Measurements from ENCODE around the gene KIF23. TPM values are rescaled to one million over a fixed set of nuclear protein-coding genes. Genes with fewer than 3 reads are reported as not detected.
"Not testable (repeated sequence)": the region's sequence is repeated elsewhere in the genome, so short reads cannot be mapped to it uniquely, and the experiment has no call there.

The KIF23 gene
- total RNA-seq, 1 experiment from 2014 or later, result 74.2 TPM

DNA sequence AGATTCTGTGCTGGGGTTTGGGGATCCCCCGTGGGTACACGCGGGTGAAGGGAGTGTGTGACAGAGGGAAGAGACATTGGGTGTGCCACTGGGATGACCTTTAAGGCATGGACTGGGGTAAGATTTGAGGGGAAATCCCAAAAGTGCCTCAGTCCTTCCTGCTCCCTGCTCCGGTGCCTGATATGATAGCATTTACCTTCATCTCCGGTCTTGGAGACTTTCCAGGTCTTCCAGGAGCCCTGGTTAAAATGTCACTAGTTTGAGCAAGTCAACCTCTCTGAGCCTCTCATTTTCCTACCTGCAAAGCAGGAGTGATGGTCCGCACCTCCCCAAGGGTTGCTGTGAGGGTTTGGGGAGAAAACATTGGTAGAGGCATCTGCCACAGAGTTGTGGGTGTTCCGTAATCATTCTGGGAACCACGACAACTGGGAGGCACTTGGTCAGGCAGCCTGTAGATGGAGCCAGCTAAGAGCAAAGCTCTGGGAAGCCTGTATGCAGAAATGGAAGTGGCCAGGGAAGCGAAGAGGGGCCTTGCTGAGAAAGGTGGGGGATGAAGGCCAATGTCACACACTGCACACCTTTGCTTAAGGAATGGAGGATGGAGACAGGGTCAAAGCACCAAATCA, 33.9 kb upstream of the KIF23 start:
- Histone ChIP-seq H3K36me3 (ENCODE audit: control insufficient read depth, insufficient read depth, low read length) (no peaks in the 10 kb centered on the region), H3K9me3 (no peaks in the 10 kb centered on the region), H3K4me1 (no peaks in the 10 kb centered on the region), H3K27me3 (replicated peaks; ENCODE audit: control insufficient read depth, insufficient read depth, low read length) (no peaks in the 10 kb centered on the region), H3K4me3 (ENCODE audit: low read depth, low read length) (no peak overlapping the region)
- Mint-ChIP-seq H3K4me1 (ENCODE audit: low read depth, unreplicated experiment) (no peaks in the 10 kb centered on the region), H3K27me3 (ENCODE audit: insufficient read depth, unreplicated experiment) (no peaks in the 10 kb centered on the region), H3K9me3 (ENCODE audit: unreplicated experiment) (no peaks in the 10 kb centered on the region), H3K36me3 (ENCODE audit: insufficient read depth, unreplicated experiment) (no peaks in the 10 kb centered on the region), H3K27ac (ENCODE audit: unreplicated experiment) (no peak overlapping the region), H3K4me3 (ENCODE audit: unreplicated experiment) (no peak overlapping the region)
- CTCF ChIA-PET, result no interaction called here
- no TSS peak for BruUV-seq (replicated peaks)
- intact Hi-C loops (cut with micrococcal nuclease; ENCODE audit: unreplicated experiment), result no loop called here
- TF ChIP-seq, protein P1, sequence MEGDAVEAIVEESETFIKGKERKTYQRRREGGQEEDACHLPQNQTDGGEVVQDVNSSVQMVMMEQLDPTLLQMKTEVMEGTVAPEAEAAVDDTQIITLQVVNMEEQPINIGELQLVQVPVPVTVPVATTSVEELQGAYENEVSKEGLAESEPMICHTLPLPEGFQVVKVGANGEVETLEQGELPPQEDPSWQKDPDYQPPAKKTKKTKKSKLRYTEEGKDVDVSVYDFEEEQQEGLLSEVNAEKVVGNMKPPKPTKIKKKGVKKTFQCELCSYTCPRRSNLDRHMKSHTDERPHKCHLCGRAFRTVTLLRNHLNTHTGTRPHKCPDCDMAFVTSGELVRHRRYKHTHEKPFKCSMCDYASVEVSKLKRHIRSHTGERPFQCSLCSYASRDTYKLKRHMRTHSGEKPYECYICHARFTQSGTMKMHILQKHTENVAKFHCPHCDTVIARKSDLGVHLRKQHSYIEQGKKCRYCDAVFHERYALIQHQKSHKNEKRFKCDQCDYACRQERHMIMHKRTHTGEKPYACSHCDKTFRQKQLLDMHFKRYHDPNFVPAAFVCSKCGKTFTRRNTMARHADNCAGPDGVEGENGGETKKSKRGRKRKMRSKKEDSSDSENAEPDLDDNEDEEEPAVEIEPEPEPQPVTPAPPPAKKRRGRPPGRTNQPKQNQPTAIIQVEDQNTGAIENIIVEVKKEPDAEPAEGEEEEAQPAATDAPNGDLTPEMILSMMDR (IDR thresholded peaks at IDR 0.05; ENCODE audit: insufficient read depth in 1 of 2, low read depth in 1 of 2, low read length in 1 of 2, severe bottlenecking in 1 of 2, unreplicated experiment in 1 of 2), result peak in 1 of 2 experiments; percentile 44
- peak in 1 of 2 experiments; percentile 22 for DNase-seq
- POLR2A ChIA-PET, result no interaction called here

DNA sequence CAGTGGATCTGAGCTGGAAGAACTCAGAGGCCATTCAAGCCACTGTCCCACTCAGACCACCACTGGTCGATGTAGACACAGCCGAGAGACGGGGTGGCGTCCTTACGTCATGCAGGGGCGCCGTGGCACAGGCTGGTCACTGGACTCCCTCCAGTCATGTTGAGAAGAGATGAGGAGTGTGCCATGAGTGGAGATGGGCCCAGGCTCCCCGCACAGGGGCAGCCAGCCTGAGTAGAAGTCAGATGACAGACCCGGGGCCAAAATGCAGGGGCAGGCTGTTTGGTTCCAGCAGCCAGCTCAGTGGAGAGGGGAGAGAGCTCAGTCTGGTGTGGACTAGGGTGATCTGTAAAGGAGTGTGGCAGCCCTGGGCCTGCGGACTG, 33.4 kb upstream of the KIF23 start:
- no TSS peak for BruUV-seq (replicated peaks)
- ChIA-PET POLR2A (no interaction called here), CTCF (no interaction called here)
- H3K27ac Mint-ChIP-seq (ENCODE audit: unreplicated experiment), result no peak overlapping the region
- Histone ChIP-seq H3K27me3 (replicated peaks; ENCODE audit: control insufficient read depth, insufficient read depth, low read length) (no peaks in the 10 kb centered on the region), H3K9me3 (no peaks in the 10 kb centered on the region), H3K4me1 (no peaks in the 10 kb centered on the region), H3K4me3 (ENCODE audit: low read depth, low read length) (no peak overlapping the region), H3K36me3 (ENCODE audit: control insufficient read depth, insufficient read depth, low read length) (no peaks in the 10 kb centered on the region)
- intact Hi-C loops (cut with micrococcal nuclease; ENCODE audit: unreplicated experiment), result no loop called here
- DNase-seq, result no peak
- no peaks in the 10 kb centered on the region for H3K9me3 Mint-ChIP-seq (ENCODE audit: unreplicated experiment)
- H3K36me3 Mint-ChIP-seq (ENCODE audit: insufficient read depth, unreplicated experiment), result no peaks in the 10 kb centered on the region
- TF ChIP-seq, protein P1 (IDR thresholded peaks at IDR 0.05; ENCODE audit: insufficient read depth in 1 of 2, low read depth in 1 of 2, low read length in 1 of 2, severe bottlenecking in 1 of 2, unreplicated experiment in 1 of 2), result no peak
- no peak overlapping the region for H3K4me3 Mint-ChIP-seq (ENCODE audit: unreplicated experiment)
- H3K4me1 Mint-ChIP-seq (ENCODE audit: low read depth, unreplicated experiment), result no peaks in the 10 kb centered on the region
- no peaks in the 10 kb centered on the region for H3K27me3 Mint-ChIP-seq (ENCODE audit: insufficient read depth, unreplicated experiment)

DNA sequence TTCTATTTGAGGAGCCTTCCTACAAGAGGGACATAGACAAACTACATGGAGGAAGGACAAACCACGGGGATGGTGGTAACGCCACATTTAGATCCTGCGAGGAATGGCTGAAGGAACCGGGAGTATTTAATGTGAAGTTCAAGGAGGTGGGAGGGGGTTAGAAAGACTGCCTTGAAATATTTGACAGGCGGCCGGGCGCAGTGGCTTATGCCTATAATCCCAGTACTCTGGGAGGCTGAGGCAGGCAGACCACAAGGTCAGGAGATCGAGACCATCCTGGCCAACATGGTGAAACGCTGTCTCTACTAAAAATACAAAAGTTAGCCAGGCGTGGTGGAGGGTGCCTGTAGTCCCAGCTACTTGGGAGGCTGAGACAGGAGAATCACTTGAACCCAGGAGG, 32.0 kb upstream of the KIF23 start:
- H3K27me3 Mint-ChIP-seq (ENCODE audit: insufficient read depth, unreplicated experiment); H3K27me3 ChIP-seq (replicated peaks; ENCODE audit: control insufficient read depth, insufficient read depth, low read length); intact Hi-C loops (cut with micrococcal nuclease; ENCODE audit: unreplicated experiment); H3K4me1 Mint-ChIP-seq (ENCODE audit: low read depth, unreplicated experiment); H3K9me3 Mint-ChIP-seq (ENCODE audit: unreplicated experiment); CTCF ChIA-PET; H3K36me3 Mint-ChIP-seq (ENCODE audit: insufficient read depth, unreplicated experiment); H3K4me3 Mint-ChIP-seq (ENCODE audit: unreplicated experiment); H3K4me3 ChIP-seq (ENCODE audit: low read depth, low read length); POLR2A ChIA-PET; H3K36me3 ChIP-seq (ENCODE audit: control insufficient read depth, insufficient read depth, low read length); H3K27ac Mint-ChIP-seq (ENCODE audit: unreplicated experiment); DNase-seq; H3K4me1 ChIP-seq; H3K9me3 ChIP-seq; BruUV-seq (replicated peaks): not testable (repeated sequence)

DNA sequence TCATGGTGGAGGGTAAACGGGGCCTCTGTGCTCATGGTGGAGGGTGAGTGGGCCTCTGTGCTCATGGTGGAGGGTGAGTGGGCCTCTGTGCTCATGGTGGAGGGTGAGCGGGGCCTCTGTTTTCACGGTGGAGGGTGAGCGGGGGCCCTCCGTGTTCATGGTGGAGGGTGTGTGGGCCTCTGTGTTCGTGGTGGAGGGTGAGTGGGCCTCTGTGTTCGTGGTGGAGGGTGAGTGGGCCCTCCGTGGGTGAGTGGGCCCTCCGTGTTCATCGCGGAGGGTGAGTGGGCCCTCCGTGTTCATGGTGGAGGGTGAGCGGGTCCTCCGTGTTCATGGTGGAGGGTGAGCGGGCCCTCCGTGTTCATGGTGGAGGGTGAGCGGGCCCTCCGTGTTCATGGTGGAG, 30.1 kb upstream of the KIF23 start:
- H3K9me3 Mint-ChIP-seq (ENCODE audit: unreplicated experiment); H3K4me1 ChIP-seq; CTCF ChIA-PET; H3K27me3 ChIP-seq (replicated peaks; ENCODE audit: control insufficient read depth, insufficient read depth, low read length); H3K9me3 ChIP-seq; H3K27me3 Mint-ChIP-seq (ENCODE audit: insufficient read depth, unreplicated experiment); DNase-seq; H3K36me3 ChIP-seq (ENCODE audit: control insufficient read depth, insufficient read depth, low read length); intact Hi-C loops (cut with micrococcal nuclease; ENCODE audit: unreplicated experiment); H3K4me1 Mint-ChIP-seq (ENCODE audit: low read depth, unreplicated experiment); H3K36me3 Mint-ChIP-seq (ENCODE audit: insufficient read depth, unreplicated experiment); H3K4me3 ChIP-seq (ENCODE audit: low read depth, low read length); H3K4me3 Mint-ChIP-seq (ENCODE audit: unreplicated experiment); BruUV-seq (replicated peaks); H3K27ac Mint-ChIP-seq (ENCODE audit: unreplicated experiment); POLR2A ChIA-PET: not testable (repeated sequence)

Measured in Caco-2 (cell line).